GM21526 (cell line): ENCODE measurements around the gene SIPA1.
"Not testable (repeated sequence)": the region's sequence is repeated elsewhere in the genome, so short reads cannot be mapped to it uniquely, and the experiment has no call there.

Experiments
- ATAC-seq: cut with Tn5 transposase; IDR thresholded peaks from one replicate; pipeline ENCODE4 v1.9.1; 2021; ENCODE audit warnings: moderate library complexity; ENCODE audit not compliant: unreplicated experiment, low FRiP score

Gene SIPA1

GRCh38 chr11:65622011-65622410, 15.9 kb upstream of the SIPA1 start:
- no peak for ATAC-seq

GRCh38 chr11:65623177-65623576, 14.7 kb upstream of the SIPA1 start:
- no peak for ATAC-seq

- ATAC-seq = no peak
Measured at GRCh38 chr11:65623852-65624616, 13.9 kb upstream of the SIPA1 start.

GRCh38 chr11:65624931-65625627, 12.8 kb upstream of the SIPA1 start:
- no peak for ATAC-seq

- ATAC-seq = no peak
Measured at GRCh38 chr11:65625628-65626342, 12.1 kb upstream of the SIPA1 start.

GRCh38 chr11:65627202-65627601, 10.7 kb upstream of the SIPA1 start:
- ATAC-seq = no peak

GRCh38 chr11:65629579-65629978, 8.3 kb upstream of the SIPA1 start:
- no peak for ATAC-seq

GRCh38 chr11:65630215-65630614, 7.7 kb upstream of the SIPA1 start:
- ATAC-seq = no peak

- ATAC-seq = no peak
Measured at GRCh38 chr11:65633390-65634108, 4.4 kb upstream of the SIPA1 start.

GRCh38 chr11:65634109-65634436, 3.8 kb upstream of the SIPA1 start:
- no peak for ATAC-seq

GRCh38 chr11:65634440-65634839, 3.5 kb upstream of the SIPA1 start:
- no peak for ATAC-seq

- ATAC-seq = no peak
Measured at GRCh38 chr11:65634905-65635731, 2.8 kb upstream of the SIPA1 start.

- no peak for ATAC-seq
Measured at GRCh38 chr11:65636108-65637031, 1.5 kb upstream of the SIPA1 start.

GRCh38 chr11:65637032-65637557, 806 bp upstream of the SIPA1 start:
- no peak for ATAC-seq

- not testable (repeated sequence) for ATAC-seq
Measured at GRCh38 chr11:65639228-65639597, 1.3 kb downstream of the SIPA1 start.

- ATAC-seq = no peak
Measured at GRCh38 chr11:65639623-65640482, 2.0 kb downstream of the SIPA1 start.

GRCh38 chr11:65640483-65641296, 2.8 kb downstream of the SIPA1 start:
- no peak for ATAC-seq
